PC-9 (cell line): ENCODE data around the gene EIF3B. TPM values are rescaled to one million over a fixed set of nuclear protein-coding genes. Genes with fewer than 3 reads are reported as not detected.

Experiments used
- BruUV-seq: library from RNA; stranded (reverse); fragments of 400-500 nt; replicated peaks from 2 replicates; lab custom pipeline; 2021; lab: Mats Ljungman, UMichigan
- CTCF ChIA-PET: fragments of 300-600 bp; sonication (Branson Sonifier 250); formaldehyde crosslinking; loops from one replicate; lab custom pipeline; 2022; ENCODE audit warnings: antibody characterized with exemption; lab: Charles Lee
- POLR2A ChIA-PET: fragments of 300-600 bp; sonication (Branson Sonifier 250); formaldehyde crosslinking; loops from one replicate; lab custom pipeline; 2022; ENCODE audit warnings: antibody characterized with exemption; ENCODE audit not compliant: unreplicated experiment; lab: Charles Lee
- DNase-seq, 2 experiments: peaks; one replicate each; pipeline versions ENCODE4 v3.0.0 to v3.0.0-alpha.2; 2015 to 2022; ENCODE audit warnings: mixed read lengths in 1 of 2
- H2AFZ ChIP-seq: fragments of 200-600 bp; sonication (generic); 2 replicates; pipeline ENCODE4 v1.8.1; 2017; ENCODE audit warnings: antibody characterized with exemption
- H3F3A ChIP-seq: fragments of 200-600 bp; sonication (generic); 2 replicates; pipeline ENCODE4 v1.8.1; 2017; ENCODE audit warnings: antibody characterized with exemption, mild to moderate bottlenecking, low read depth; ENCODE audit not compliant: insufficient read depth
- H3K27ac ChIP-seq: fragments of 200-600 bp; sonication (generic); 2 replicates; pipeline ENCODE4 v1.6.1; 2016; ENCODE audit warnings: mixed run types
- H3K27me3 ChIP-seq: fragments of 200-600 bp; sonication (generic); 2 replicates; pipeline ENCODE4 v1.6.1; 2016; ENCODE audit warnings: low read depth, mixed run types; ENCODE audit not compliant: insufficient read depth
- H3K36me3 ChIP-seq: fragments of 200-600 bp; sonication (generic); 2 replicates; pipeline ENCODE4 v1.6.1; 2016; ENCODE audit warnings: low read depth, mixed run types
- H3K4me1 ChIP-seq: fragments of 200-600 bp; sonication (generic); replicated peaks from 2 replicates; pipeline ENCODE4 v1.6.1; 2016; ENCODE audit warnings: mixed run types; ENCODE audit not compliant: insufficient read depth
- H3K4me2 ChIP-seq: fragments of 200-600 bp; sonication (generic); 2 replicates; pipeline ENCODE4 v1.6.1; 2017; ENCODE audit warnings: mixed run types
- H3K4me3 ChIP-seq: fragments of 200-600 bp; sonication (generic); 2 replicates; pipeline ENCODE4 v1.6.1; 2016; ENCODE audit warnings: mixed run types
- H3K79me2 ChIP-seq: fragments of 200-600 bp; sonication (generic); 2 replicates; pipeline ENCODE4 v1.6.1; 2017; ENCODE audit warnings: low read depth, mixed run types
- H3K9me2 ChIP-seq: fragments of 200-600 bp; sonication (generic); 2 replicates; pipeline ENCODE4 v1.8.1; 2017; ENCODE audit warnings: mild to moderate bottlenecking; ENCODE audit not compliant: insufficient read depth
- H3K9me3 ChIP-seq: fragments of 200-600 bp; sonication (generic); 2 replicates; pipeline ENCODE4 v1.8.1; 2016; ENCODE audit warnings: low read depth; ENCODE audit not compliant: insufficient read depth
- H4K20me1 ChIP-seq: fragments of 200-600 bp; sonication (generic); 2 replicates; pipeline ENCODE4 v1.8.1; 2017; ENCODE audit not compliant: insufficient read depth
- CTCF ChIP-seq: fragments of 200-600 bp; sonication (generic); conservative IDR thresholded peaks from 2 replicates; pipeline ENCODE4 v1.6.1; 2017; ENCODE audit warnings: mixed run types, antibody characterized with exemption, mild to moderate bottlenecking, moderate library complexity
- EZH2 ChIP-seq: fragments of 200-600 bp; sonication (generic); IDR thresholded peaks from 2 replicates; pipeline ENCODE4 v1.8.0; 2017; ENCODE audit warnings: antibody characterized with exemption, low read depth
- intact Hi-C: fragments of 100-400 bp; cut with micrococcal nuclease; formaldehyde crosslinking; loops from one replicate; pipeline ENCODE4 v1.10.0; 2022; ENCODE audit not compliant: unreplicated experiment
- total RNA-seq: library from RNA; stranded (reverse); gene quantifications from 2 replicates; pipeline ENCODE4 v1.2.3, GENCODE V29; 2021

The EIF3B gene
- total RNA-seq, 1 experiment from 2014 or later = 299 TPM

GRCh38 chr7:2405601-2406345 lies 51.1 kb downstream of the EIF3B start:
- Histone ChIP-seq H3K9me3 (no peaks in the 10 kb centered on the region), H3K27me3 (no peaks in the 10 kb centered on the region), H3K79me2 (peaks cover 18% of the 10 kb centered on the region), H3K9me2 (no peaks in the 10 kb centered on the region), H3K36me3 (no peaks in the 10 kb centered on the region), H3K4me2 (no peak overlapping the region), H2AFZ (no peak overlapping the region), H3F3A (peaks cover 25% of the 10 kb centered on the region), H3K27ac (no peak overlapping the region), H4K20me1 (peaks cover 2% of the 10 kb centered on the region; the same call in 1 of the 2 replicates), H3K4me1 (peaks cover 12% of the 10 kb centered on the region), H3K4me3 (no peak overlapping the region)
- ChIA-PET CTCF (interaction anchor here (0.8 kb wide), 1 partner anchor 52 kb away, joined by 4 read pairs; no protein-coding TSS in a partner anchor), POLR2A (no interaction called here)
- no TSS peak for BruUV-seq
- TF ChIP-seq EZH2 = no peak
- TF ChIP-seq CTCF = no peak
- no peak for DNase-seq
- intact Hi-C loops = loop anchor here (2.0 kb wide), 1 partner anchor 45 kb away; no protein-coding TSS in a partner anchor

GRCh38 chr7:2409745-2410414 lies 55.3 kb downstream of the EIF3B start:
- H3K27ac ChIP-seq = no peak overlapping the region
- CTCF ChIA-PET = no interaction called here

More at GRCh38 chr7:2409745-2410414, 55.3 kb downstream of the EIF3B start:
- intact Hi-C loops = no loop called here
- Histone ChIP-seq H3F3A (peaks cover under 1% of the 10 kb centered on the region; the same call in 1 of the 2 replicates), H3K36me3 (no peaks in the 10 kb centered on the region), H3K4me3 (no peak overlapping the region), H3K79me2 (0 out of 2 replicates have a peak, but pooled peaks cover 10% of the 10 kb centered on the region), H3K4me2 (no peak overlapping the region), H2AFZ (no peak overlapping the region), H3K9me3 (no peaks in the 10 kb centered on the region), H3K27me3 (no peaks in the 10 kb centered on the region), H3K4me1 (peaks cover 1% of the 10 kb centered on the region), H4K20me1 (no peaks in the 10 kb centered on the region; the same call in 1 of the 2 replicates), H3K9me2 (no peaks in the 10 kb centered on the region)
- no peak for DNase-seq
- POLR2A ChIA-PET = no interaction called here
- no peak for TF ChIP-seq CTCF
- TF ChIP-seq EZH2 = no peak
- no TSS peak for BruUV-seq
